HepG2 (cell line): Measurements from ENCODE around the gene GFER. TPM values are rescaled to one million over a fixed set of nuclear protein-coding genes. Genes with fewer than 3 reads are reported as not detected.

Experiments used
- ATAC-seq: fragments of 200-7000 bp; cut with Tn5 transposase; 3 replicates; pipeline ENCODE4 v1.9.1; 2020; ENCODE audit warnings: mild to moderate bottlenecking, moderate library complexity
- BruUV-seq: library from RNA; stranded (reverse); fragments of 400-500 nt; replicated peaks from 2 replicates; lab custom pipeline; 2021; lab: Mats Ljungman, UMichigan
- CTCF ChIA-PET: fragments of 300-600 bp; formaldehyde crosslinking; extraction: SDS; loops from one replicate; lab custom pipeline; 2021; ENCODE audit warnings: low total read pairs, inconsistent platforms, low intra/inter-chr PET ratio; lab: Yijun Ruan, JAX
- POLR2A ChIA-PET: fragments of 350-600 bp; sonication (Branson Sonifier 250); formaldehyde crosslinking; loops from one replicate; lab custom pipeline; 2020; ENCODE audit warnings: antibody characterized with exemption, inconsistent platforms; lab: Yijun Ruan, JAX
- DNase-seq: peaks from one replicate; pipeline ENCODE4 v3.0.0-alpha.2; 2015; ENCODE audit warnings: low spot score
- FAIRE-seq: peaks from 3 replicates; lab custom pipeline; 2011; peaks lifted over from hg19 to GRCh38; lab: Jason Lieb, UNC
- H2AFZ ChIP-seq: one replicate; pipeline ENCODE4 v1.6.1; 2011; ENCODE audit warnings: low read length, inconsistent platforms
- H3K27ac ChIP-seq: fragments of 300-600 bp; 3 replicates; pipeline ENCODE4 v1.8.0; 2011; ENCODE audit warnings: mixed run types, mild to moderate bottlenecking, mixed read lengths, low read length, inconsistent platforms; ENCODE audit not compliant: insufficient read depth; ENCODE audit errors: extremely low read length
- H3K27me3 ChIP-seq, 2 experiments: fragments of 200-600 bp in 1 of 2; 2 replicates in 1 of 2; 3 replicates in 1 of 2; pipeline versions ENCODE4 v1.6.0 to v1.8.0; 2011; ENCODE audit warnings: low read length in 2 of 2, mild to moderate bottlenecking in 2 of 2, moderate library complexity in 2 of 2, inconsistent platforms in 1 of 2; ENCODE audit not compliant: insufficient read depth in 2 of 2, control insufficient read depth in 1 of 2
- H3K36me3 ChIP-seq, 2 experiments: fragments of 200-600 bp in 1 of 2; replicated peaks in 1 of 2; 2 replicates in 1 of 2; 3 replicates in 1 of 2; pipeline versions ENCODE4 v1.5.1 to v1.8.0; 2011; ENCODE audit warnings: low read length in 2 of 2, inconsistent platforms in 1 of 2; ENCODE audit not compliant: insufficient read depth in 2 of 2, control insufficient read depth in 1 of 2
- H3K4me1 ChIP-seq: 2 replicates; pipeline ENCODE4 v1.5.1; 2012; ENCODE audit warnings: low read length, inconsistent platforms; ENCODE audit not compliant: insufficient read depth
- H3K4me2 ChIP-seq: 2 replicates; pipeline ENCODE4 v1.6.0; 2011; ENCODE audit warnings: low read depth, low read length, inconsistent platforms
- H3K4me3 ChIP-seq, 3 experiments: fragments of 200-600 bp in 1 of 3; sonication (generic), shearing (Covaris generic) in 1 of 3; replicated peaks in 1 of 3; 2 replicates each; pipeline ENCODE4 v1.5.1; 2011 to 2016; ENCODE audit warnings: low read length in 3 of 3, inconsistent platforms in 2 of 3, low read depth in 2 of 3, mild to moderate bottlenecking in 2 of 3, control low read depth in 1 of 3, mixed read lengths in 1 of 3; ENCODE audit not compliant: insufficient read depth in 1 of 3
- H3K79me2 ChIP-seq: one replicate; pipeline ENCODE4 v1.6.1; 2011; ENCODE audit warnings: low read length, inconsistent platforms; ENCODE audit not compliant: insufficient read depth
- H3K9ac ChIP-seq: 2 replicates; pipeline ENCODE4 v1.6.0; 2011; ENCODE audit warnings: mild to moderate bottlenecking, low read depth, low read length, inconsistent platforms; ENCODE audit not compliant: insufficient read depth
- H3K9me3 ChIP-seq: 2 replicates; pipeline ENCODE4 v1.5.1; 2012; ENCODE audit warnings: mild to moderate bottlenecking, low read length
- H4K20me1 ChIP-seq: 2 replicates; pipeline ENCODE4 v1.6.0; 2011; ENCODE audit warnings: inconsistent platforms, mild to moderate bottlenecking, low read length, moderate library complexity; ENCODE audit not compliant: insufficient read depth
- FOXK1 ChIP-seq: sonication (generic); formaldehyde crosslinking; IDR thresholded peaks from 2 replicates; pipeline ENCODE4 v1.4.0; 2020; ENCODE audit warnings: low read depth, missing genetic modification reagents, borderline replicate concordance
- HBP1 ChIP-seq: IDR thresholded peaks from 2 replicates; pipeline ENCODE4 v1.6.1; 2016; ENCODE audit warnings: low read depth, control low read depth
- KLF16 ChIP-seq, 2 experiments: sonication (generic) in 1 of 2; formaldehyde crosslinking in 1 of 2; IDR thresholded peaks; 2 replicates each; pipeline versions ENCODE4 v1.6.1 to v1.8.0; 2016 to 2023; ENCODE audit warnings: missing genetic modification reagents in 2 of 2, missing compliant biosample characterization in 1 of 2
- SRF ChIP-seq: IDR thresholded peaks from 2 replicates; pipeline ENCODE4 v1.6.1; 2011; ENCODE audit warnings: mild to moderate bottlenecking, low read depth, low read length, moderate library complexity
- THYN1 ChIP-seq: sonication (generic); formaldehyde crosslinking; IDR thresholded peaks from 2 replicates; pipeline ENCODE4 v1.8.1; 2023; ENCODE audit warnings: low read depth, mild to moderate bottlenecking, moderate library complexity, missing genetic modification reagents, borderline replicate concordance
- ZBTB39 ChIP-seq: sonication (generic); formaldehyde crosslinking; IDR thresholded peaks from 2 replicates; pipeline ENCODE4 v1.5.0; 2020; ENCODE audit warnings: missing genetic modification reagents
- ZBTB4 ChIP-seq: sonication (generic); formaldehyde crosslinking; IDR thresholded peaks from 2 replicates; pipeline ENCODE4 v1.4.0; 2020; ENCODE audit warnings: missing genetic modification reagents, mild to moderate bottlenecking, borderline replicate concordance
- ZNF256 ChIP-seq: sonication (generic); formaldehyde crosslinking; conservative IDR thresholded peaks from 2 replicates; pipeline ENCODE4 v1.4.0; 2020; ENCODE audit warnings: missing genetic modification reagents
- ZNF562 ChIP-seq: sonication (generic); formaldehyde crosslinking; IDR thresholded peaks from 2 replicates; pipeline ENCODE4 v1.8.0; 2022; ENCODE audit warnings: missing genetic modification reagents, borderline replicate concordance
- ZNF704 ChIP-seq: sonication (generic); formaldehyde crosslinking; IDR thresholded peaks from 2 replicates; pipeline ENCODE4 v1.8.1; 2023; ENCODE audit warnings: mild to moderate bottlenecking, inconsistent platforms, moderate library complexity, missing genetic modification reagents, borderline replicate concordance
- ZSCAN20 ChIP-seq: sonication (generic); formaldehyde crosslinking; IDR thresholded peaks from 2 replicates; pipeline ENCODE4 v1.4.0; 2020; ENCODE audit warnings: missing genetic modification reagents, mild to moderate bottlenecking, borderline replicate concordance
- WGBS: methylation state at CpG from one replicate; pipeline ENCODE4 v1.1.6; 2017; ENCODE audit warnings: low lambda C conversion rate; 5-methylcytosine and 5-hydroxymethylcytosine counted together
- in situ Hi-C: cut with HindIII; loops from 2 replicates; pipeline ENCODE4 v1.10.0; 2017; ENCODE audit warnings: low pct_unique_long_range_greater_than_20kb; ENCODE audit not compliant: extremely low pct_ligation_motif_present
- intact Hi-C: fragments of 100-400 bp; cut with micrococcal nuclease; formaldehyde crosslinking; loops from one replicate; pipeline ENCODE4 v1.10.0; 2022; ENCODE audit not compliant: unreplicated experiment
- polyA plus RNA-seq, 8 experiments: library from polyadenylated mRNA; depleted of rRNA in 3 of 8; stranded (reverse) in 7 of 8; unstranded in 1 of 8; fragments of >200 nt; fragmentation: Illumina TruSeq in 4 of 8; extraction: Trizol in 4 of 8; gene quantifications; 2 replicates each; pipeline versions ENCODE4 v1.2.1 to v1.2.3, GENCODE V29; 2011 to 2016; ENCODE audit warnings: low read depth in 4 of 8, missing spikeins in 1 of 8, mixed read lengths in 1 of 8; ENCODE audit not compliant: insufficient read depth in 1 of 8
- total RNA-seq, 5 experiments: library from RNA; depleted of rRNA; stranded (reverse); fragments of >200 nt; fragmentation: Illumina TruSeq; extraction: Trizol; gene quantifications; 2 replicates each; pipeline ENCODE4 v1.2.3, GENCODE V29; 2016; ENCODE audit warnings: low read depth in 1 of 5

GFER gene
- total and polyA plus RNA-seq, 2 of the 13 experiments (the other 11 are each of a cell fraction or from before 2014, with no cell fraction given), result 28.6 to 71.7 TPM

- TF ChIP-seq ZSCAN20 (CRISPR knock-in tag) (no peak), ZNF704 (CRISPR knock-in tag) (no peak), ZNF562 (CRISPR knock-in tag) (no peak), FOXK1 (CRISPR knock-in tag) (no peak)
Measured at GRCh38 chr16:1944612-1945199, 39.3 kb upstream of the GFER start (continued).

GRCh38 chr16:1945559-1946391 lies 38.2 kb upstream of the GFER start:
- H3K4me3 ChIP-seq, result no peak overlapping the region
- H4K20me1 ChIP-seq, result no peaks in the 10 kb centered on the region; the same call in 1 of the 2 replicates
- H3K36me3 ChIP-seq, result no peaks in the 10 kb centered on the region
- no peaks in the 10 kb centered on the region for H3K9me3 ChIP-seq
- TF ChIP-seq ZBTB39 (CRISPR knock-in tag) (no peak), THYN1 (CRISPR knock-in tag) (no peak), ZBTB4 (CRISPR knock-in tag) (no peak), ZNF256 (no peak), KLF16 (CRISPR knock-in tag; IDR thresholded peaks at IDR 0.05) (no peak), HBP1 (no peak), SRF (no peak)
- in situ Hi-C loops (no loop called here), intact Hi-C loops (no loop called here)
- ATAC-seq (no peak), DNase-seq (no peak), FAIRE-seq (no peak)
- peak overlapping the region; percentile 27; the same call in 1 of the 2 replicates for H3K4me2 ChIP-seq
- H3K27me3 ChIP-seq, result peaks cover 0 to 5% of the 10 kb centered on the region in 2 experiments; a peak in 1 of 5 replicates
- BruUV-seq, result no TSS peak
- H2AFZ ChIP-seq, result no peak overlapping the region
- 55% methylated on average over 10 of the region's 19 CpGs for WGBS
- H3K27ac ChIP-seq, result no peak overlapping the region
- H3K9ac ChIP-seq, result no peak overlapping the region
- ChIA-PET POLR2A (interaction anchor here (1.0 to 3.2 kb wide), 9 partner anchors 10 to 1141 kb away, joined by 3 to 18 read pairs (median 4); partner anchors contain the start of genes RPS2, TBL3 and TRAF7), CTCF (no interaction called here)
- H3K4me1 ChIP-seq, result peaks cover 47% of the 10 kb centered on the region
- H3K79me2 ChIP-seq, result peaks cover 14% of the 10 kb centered on the region
